ENCODE measurements around the gene FCRL6.

- TF ChIP-seq, protein P1, sequence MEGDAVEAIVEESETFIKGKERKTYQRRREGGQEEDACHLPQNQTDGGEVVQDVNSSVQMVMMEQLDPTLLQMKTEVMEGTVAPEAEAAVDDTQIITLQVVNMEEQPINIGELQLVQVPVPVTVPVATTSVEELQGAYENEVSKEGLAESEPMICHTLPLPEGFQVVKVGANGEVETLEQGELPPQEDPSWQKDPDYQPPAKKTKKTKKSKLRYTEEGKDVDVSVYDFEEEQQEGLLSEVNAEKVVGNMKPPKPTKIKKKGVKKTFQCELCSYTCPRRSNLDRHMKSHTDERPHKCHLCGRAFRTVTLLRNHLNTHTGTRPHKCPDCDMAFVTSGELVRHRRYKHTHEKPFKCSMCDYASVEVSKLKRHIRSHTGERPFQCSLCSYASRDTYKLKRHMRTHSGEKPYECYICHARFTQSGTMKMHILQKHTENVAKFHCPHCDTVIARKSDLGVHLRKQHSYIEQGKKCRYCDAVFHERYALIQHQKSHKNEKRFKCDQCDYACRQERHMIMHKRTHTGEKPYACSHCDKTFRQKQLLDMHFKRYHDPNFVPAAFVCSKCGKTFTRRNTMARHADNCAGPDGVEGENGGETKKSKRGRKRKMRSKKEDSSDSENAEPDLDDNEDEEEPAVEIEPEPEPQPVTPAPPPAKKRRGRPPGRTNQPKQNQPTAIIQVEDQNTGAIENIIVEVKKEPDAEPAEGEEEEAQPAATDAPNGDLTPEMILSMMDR (tag by site-specific recombination; IDR thresholded peaks at IDR 0.05): no peak
- TF ChIP-seq ZNF501 (tag by site-specific recombination; IDR thresholded peaks at IDR 0.05) (no peak), ZNF274 (IDR thresholded peaks at IDR 0.05; ENCODE audit: low read length) (no peak), ZNF274 (tag by site-specific recombination; IDR thresholded peaks at IDR 0.05; ENCODE audit: borderline replicate concordance) (no peak), REST (tag by site-specific recombination; IDR thresholded peaks at IDR 0.05) (no peak), ZNF423 (tag by site-specific recombination; IDR thresholded peaks at IDR 0.05) (no peak), SETDB1 (IDR thresholded peaks at IDR 0.05; ENCODE audit: insufficient read length, low read length) (no peak), ZNF629 (tag by site-specific recombination; IDR thresholded peaks at IDR 0.05) (no peak), ZNF596 (tag by site-specific recombination; IDR thresholded peaks at IDR 0.05) (no peak), ZNF660 (tag by site-specific recombination; IDR thresholded peaks at IDR 0.05) (no peak), ZNF707 (tag by site-specific recombination; IDR thresholded peaks at IDR 0.05) (no peak), ZNF624 (tag by site-specific recombination; IDR thresholded peaks at IDR 0.05) (no peak), ZNF169 (tag by site-specific recombination; IDR thresholded peaks at IDR 0.05) (no peak), INSM2 (tag by site-specific recombination; IDR thresholded peaks at IDR 0.05) (no peak)
Measured at GRCh38 chr1:159800177-159800930, 1.8 kb upstream of the FCRL6 start.

Measured in HEK293 (cell line).